OCI-LY3 (cell line): ENCODE results near the gene CREB5.

Experiments
- EZH2phosphoT487 ChIP-seq: fragments of 200-600 bp; shearing (Covaris generic); IDR thresholded peaks from 2 replicates; pipeline ENCODE4 v1.6.1; 2018; ENCODE audit warnings: antibody characterized with exemption, mixed run types, low read depth
- TF ChIP-seq, protein P1 (sequence below): fragments of 200-600, 300-600 bp; sonication (generic); IDR thresholded peaks from 2 replicates; pipeline ENCODE4 v1.5.1; 2014; ENCODE audit warnings: antibody characterized with exemption, low read length, low read depth

DNA sequence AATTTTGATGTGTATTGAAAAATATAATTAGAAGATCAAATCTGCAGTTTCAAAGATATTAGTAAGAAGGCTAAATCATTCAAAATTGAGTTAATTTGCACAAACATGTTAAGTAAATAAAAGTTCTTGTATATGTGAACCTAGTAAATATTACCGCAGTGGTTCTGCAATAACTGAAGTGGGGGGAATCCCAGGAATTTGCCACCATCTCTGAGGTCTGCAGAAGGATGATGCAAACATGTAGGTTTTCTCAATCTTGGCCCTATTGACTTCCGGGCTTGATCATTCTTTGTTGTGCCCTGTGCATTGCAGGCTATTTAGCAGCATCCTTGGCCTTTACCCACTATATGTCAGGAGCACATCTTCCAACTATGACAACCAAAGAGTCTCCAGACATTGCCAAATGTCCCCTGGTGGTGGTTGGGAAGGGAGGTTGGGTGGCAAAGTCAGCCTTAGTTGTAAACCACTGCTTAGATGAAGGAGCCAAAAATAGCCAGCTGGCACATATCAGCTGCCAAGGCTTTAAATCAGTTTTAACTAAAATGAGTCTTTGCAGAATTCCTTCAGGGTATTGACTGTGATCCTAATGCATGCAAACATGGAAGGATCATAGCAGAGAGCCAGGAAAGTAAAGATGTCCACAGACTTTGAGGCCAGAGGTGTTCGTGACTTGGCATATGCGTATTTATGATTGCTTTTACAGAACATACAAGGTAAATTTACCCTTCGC lies 399.5 kb downstream of the CREB5 start:
- TF ChIP-seq, protein P1, sequence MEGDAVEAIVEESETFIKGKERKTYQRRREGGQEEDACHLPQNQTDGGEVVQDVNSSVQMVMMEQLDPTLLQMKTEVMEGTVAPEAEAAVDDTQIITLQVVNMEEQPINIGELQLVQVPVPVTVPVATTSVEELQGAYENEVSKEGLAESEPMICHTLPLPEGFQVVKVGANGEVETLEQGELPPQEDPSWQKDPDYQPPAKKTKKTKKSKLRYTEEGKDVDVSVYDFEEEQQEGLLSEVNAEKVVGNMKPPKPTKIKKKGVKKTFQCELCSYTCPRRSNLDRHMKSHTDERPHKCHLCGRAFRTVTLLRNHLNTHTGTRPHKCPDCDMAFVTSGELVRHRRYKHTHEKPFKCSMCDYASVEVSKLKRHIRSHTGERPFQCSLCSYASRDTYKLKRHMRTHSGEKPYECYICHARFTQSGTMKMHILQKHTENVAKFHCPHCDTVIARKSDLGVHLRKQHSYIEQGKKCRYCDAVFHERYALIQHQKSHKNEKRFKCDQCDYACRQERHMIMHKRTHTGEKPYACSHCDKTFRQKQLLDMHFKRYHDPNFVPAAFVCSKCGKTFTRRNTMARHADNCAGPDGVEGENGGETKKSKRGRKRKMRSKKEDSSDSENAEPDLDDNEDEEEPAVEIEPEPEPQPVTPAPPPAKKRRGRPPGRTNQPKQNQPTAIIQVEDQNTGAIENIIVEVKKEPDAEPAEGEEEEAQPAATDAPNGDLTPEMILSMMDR, result no peak
- no peak for TF ChIP-seq EZH2phosphoT487
